Activated CD8-positive, alpha-beta T cell treated with anti-CD3 and anti-CD28 coated beads for 36 hours (primary cell): Measurements from ENCODE around the gene AGPAT3. TPM values are rescaled to one million over a fixed set of nuclear protein-coding genes. Genes with fewer than 3 reads are reported as not detected.

Experiments used
- ATAC-seq: fragments of 200-7000 bp; cut with Tn5 transposase; one replicate; pipeline ENCODE4 v1.10.0; 2021; ENCODE audit warnings: mild to moderate bottlenecking, moderate library complexity
- CTCF ChIA-PET: fragments of 350-600 bp; sonication (Branson Sonifier 250); formaldehyde crosslinking; loops from one replicate; lab custom pipeline; 2021; ENCODE audit warnings: antibody characterized with exemption; lab: Charles Lee
- POLR2A ChIA-PET: fragments of 350-600 bp; sonication (Branson Sonifier 250); formaldehyde crosslinking; loops from one replicate; lab custom pipeline; 2021; ENCODE audit warnings: antibody characterized with exemption; lab: Charles Lee
- DNase-seq: peaks from one replicate; pipeline ENCODE4 v3.0.0-alpha.2; 2020
- H3K27ac Mint-ChIP-seq: one replicate; pipeline ENCODE4 v1.8.0; 2021; ENCODE audit warnings: mild to moderate bottlenecking, mixed read lengths
- H3K27me3 Mint-ChIP-seq: one replicate; pipeline ENCODE4 v1.8.0; 2021; ENCODE audit warnings: mixed read lengths
- H3K36me3 Mint-ChIP-seq: one replicate; pipeline ENCODE4 v1.8.0; 2021; ENCODE audit warnings: low read depth, mixed read lengths
- H3K4me1 Mint-ChIP-seq: one replicate; pipeline ENCODE4 v1.8.0; 2021; ENCODE audit warnings: low read depth, mixed read lengths
- H3K4me3 Mint-ChIP-seq: one replicate; pipeline ENCODE4 v1.8.0; 2021; ENCODE audit warnings: mild to moderate bottlenecking, moderate library complexity, mixed read lengths
- H3K9me3 Mint-ChIP-seq: one replicate; pipeline ENCODE4 v1.8.0; 2021; ENCODE audit warnings: mixed read lengths
- intact Hi-C: fragments of 100-400 bp; cut with micrococcal nuclease; formaldehyde crosslinking; loops from one replicate; pipeline ENCODE4 v1.10.0; 2022
- total RNA-seq, 2 experiments: library from RNA; stranded (reverse); gene quantifications; one replicate each; pipeline ENCODE4 v1.2.3, GENCODE V29; 2021
- TF ChIP-seq, protein P1 (sequence below): fragments of 200-600 bp; IDR thresholded peaks from one replicate; pipeline ENCODE4 v1.8.0; 2022; ENCODE audit warnings: antibody characterized with exemption, mild to moderate bottlenecking

The AGPAT3 gene
- total RNA-seq, 2 experiments from 2014 or later: 59.3 to 62.2 TPM

DNA sequence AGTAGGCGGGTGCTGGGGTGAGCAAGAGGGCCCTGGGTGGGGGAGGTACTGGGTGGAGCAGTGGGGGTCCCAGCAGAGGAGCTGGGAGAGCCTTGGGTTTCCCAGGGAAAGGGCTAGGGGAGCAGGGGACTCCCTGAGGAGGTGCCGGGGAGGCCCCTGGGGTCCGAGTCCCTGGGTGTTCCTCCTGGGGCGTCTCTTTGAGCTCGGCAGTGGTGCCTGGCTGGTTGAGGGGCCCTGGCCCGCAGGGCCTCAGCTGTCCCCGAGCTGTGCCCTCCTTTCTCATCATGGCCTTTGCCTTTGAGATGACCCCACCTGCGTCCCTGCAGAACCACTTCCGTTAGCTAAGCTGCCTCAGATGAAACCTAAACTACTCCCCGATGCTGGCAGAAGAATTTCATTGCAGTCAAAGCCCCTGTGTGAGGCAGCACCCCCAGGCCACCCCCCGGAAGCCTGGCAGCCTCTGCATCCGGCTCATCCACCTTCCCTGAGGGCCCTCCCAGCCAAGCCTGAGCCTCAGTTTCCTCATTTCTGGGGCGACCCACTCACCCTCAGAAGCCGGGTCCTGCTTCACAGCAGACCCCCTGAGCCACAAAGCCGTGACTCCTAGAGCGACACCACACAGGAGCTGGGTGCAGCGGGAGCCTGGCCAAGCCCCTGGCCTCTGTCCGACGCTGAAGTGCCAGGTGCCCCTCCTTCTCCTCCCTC, 103.5 kb downstream of the AGPAT3 start:
- TF ChIP-seq, protein P1, sequence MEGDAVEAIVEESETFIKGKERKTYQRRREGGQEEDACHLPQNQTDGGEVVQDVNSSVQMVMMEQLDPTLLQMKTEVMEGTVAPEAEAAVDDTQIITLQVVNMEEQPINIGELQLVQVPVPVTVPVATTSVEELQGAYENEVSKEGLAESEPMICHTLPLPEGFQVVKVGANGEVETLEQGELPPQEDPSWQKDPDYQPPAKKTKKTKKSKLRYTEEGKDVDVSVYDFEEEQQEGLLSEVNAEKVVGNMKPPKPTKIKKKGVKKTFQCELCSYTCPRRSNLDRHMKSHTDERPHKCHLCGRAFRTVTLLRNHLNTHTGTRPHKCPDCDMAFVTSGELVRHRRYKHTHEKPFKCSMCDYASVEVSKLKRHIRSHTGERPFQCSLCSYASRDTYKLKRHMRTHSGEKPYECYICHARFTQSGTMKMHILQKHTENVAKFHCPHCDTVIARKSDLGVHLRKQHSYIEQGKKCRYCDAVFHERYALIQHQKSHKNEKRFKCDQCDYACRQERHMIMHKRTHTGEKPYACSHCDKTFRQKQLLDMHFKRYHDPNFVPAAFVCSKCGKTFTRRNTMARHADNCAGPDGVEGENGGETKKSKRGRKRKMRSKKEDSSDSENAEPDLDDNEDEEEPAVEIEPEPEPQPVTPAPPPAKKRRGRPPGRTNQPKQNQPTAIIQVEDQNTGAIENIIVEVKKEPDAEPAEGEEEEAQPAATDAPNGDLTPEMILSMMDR: no peak
- H3K4me1 Mint-ChIP-seq: no peaks in the 10 kb centered on the region
- H3K27ac Mint-ChIP-seq: no peak overlapping the region
- DNase-seq (no peak), ATAC-seq (no peak)
- POLR2A ChIA-PET: interaction anchor here (0.5 kb wide), 1 partner anchor 1037 kb away, joined by 4 read pairs; no protein-coding TSS in a partner anchor
- no peaks in the 10 kb centered on the region for H3K27me3 Mint-ChIP-seq
- intact Hi-C loops: no loop called here
- H3K36me3 Mint-ChIP-seq: peaks cover 3% of the 10 kb centered on the region
- no peaks in the 10 kb centered on the region for H3K9me3 Mint-ChIP-seq
- CTCF ChIA-PET: no interaction called here
- H3K4me3 Mint-ChIP-seq: no peak overlapping the region

- Mint-ChIP-seq H3K27me3 (no peaks in the 10 kb centered on the region), H3K4me3 (no peak overlapping the region), H3K36me3 (peaks cover 3% of the 10 kb centered on the region), H3K4me1 (no peaks in the 10 kb centered on the region), H3K9me3 (no peaks in the 10 kb centered on the region), H3K27ac (no peak overlapping the region)
- intact Hi-C loops: no loop called here
- POLR2A ChIA-PET: interaction anchor here (0.5 kb wide), 1 partner anchor 1037 kb away, joined by 4 read pairs; no protein-coding TSS in a partner anchor
- ATAC-seq (no peak), DNase-seq (no peak)
- TF ChIP-seq, protein P1: no peak
- CTCF ChIA-PET: no interaction called here
These were observed 104.1 kb downstream of the AGPAT3 start for GRCh38 chr21:43969115-43969444.

DNA sequence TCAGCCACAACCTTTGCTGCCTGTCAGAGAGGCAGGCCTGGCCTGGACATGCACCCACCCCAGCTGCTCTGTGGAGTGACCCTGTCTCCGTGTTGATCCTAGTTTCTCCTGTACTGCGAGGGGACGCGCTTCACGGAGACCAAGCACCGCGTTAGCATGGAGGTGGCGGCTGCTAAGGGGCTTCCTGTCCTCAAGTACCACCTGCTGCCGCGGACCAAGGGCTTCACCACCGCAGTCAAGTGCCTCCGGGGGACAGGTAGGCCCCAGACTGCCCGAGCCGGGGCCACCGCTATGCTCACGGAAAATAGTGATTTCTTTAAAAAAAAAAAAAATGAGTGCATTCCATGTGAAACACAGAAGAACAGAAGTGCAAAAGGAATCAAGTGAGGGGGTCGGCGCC, 105.5 kb downstream of the AGPAT3 start:
- Mint-ChIP-seq H3K27me3 (no peaks in the 10 kb centered on the region), H3K4me3 (no peak overlapping the region), H3K36me3 (peaks cover 3% of the 10 kb centered on the region), H3K4me1 (peaks cover 6% of the 10 kb centered on the region), H3K27ac (no peak overlapping the region), H3K9me3 (no peaks in the 10 kb centered on the region)
- ChIA-PET POLR2A (no interaction called here), CTCF (no interaction called here)
- ATAC-seq: no peak
- no peak for DNase-seq
- TF ChIP-seq, protein P1: no peak
- intact Hi-C loops: no loop called here

- Mint-ChIP-seq H3K27ac (no peak overlapping the region), H3K9me3 (no peaks in the 10 kb centered on the region), H3K36me3 (peaks cover 3% of the 10 kb centered on the region), H3K4me1 (peaks cover 6% of the 10 kb centered on the region), H3K4me3 (no peak overlapping the region), H3K27me3 (no peaks in the 10 kb centered on the region)
- TF ChIP-seq, protein P1: no peak
- POLR2A ChIA-PET: no interaction called here
- intact Hi-C loops: no loop called here
- DNase-seq (no peak), ATAC-seq (no peak)
- CTCF ChIA-PET: no interaction called here
These were observed 106.4 kb downstream of the AGPAT3 start for GRCh38 chr21:43971201-43971991.

- Mint-ChIP-seq H3K36me3 (peaks cover 3% of the 10 kb centered on the region), H3K4me3 (no peak overlapping the region), H3K4me1 (peaks cover 6% of the 10 kb centered on the region), H3K9me3 (no peaks in the 10 kb centered on the region), H3K27ac (no peak overlapping the region), H3K27me3 (no peaks in the 10 kb centered on the region)
- intact Hi-C loops: no loop called here
- DNase-seq (no peak), ATAC-seq (no peak)
- ChIA-PET CTCF (no interaction called here), POLR2A (no interaction called here)
- TF ChIP-seq, protein P1: no peak
These were observed 106.9 kb downstream of the AGPAT3 start for GRCh38 chr21:43971992-43972255.
